ENCODE measurements around the gene TRAF3IP3. TPM values are rescaled to one million over a fixed set of nuclear protein-coding genes. Genes with fewer than 3 reads are reported as not detected.
A peak's percentile ranks its signal among the peaks of the same experiment; 100 is the strongest.

Gene TRAF3IP3
- polyA plus RNA-seq, 1 of the 3 experiments (the other 2 are of a cell fraction), result 0.31 TPM

DNA sequence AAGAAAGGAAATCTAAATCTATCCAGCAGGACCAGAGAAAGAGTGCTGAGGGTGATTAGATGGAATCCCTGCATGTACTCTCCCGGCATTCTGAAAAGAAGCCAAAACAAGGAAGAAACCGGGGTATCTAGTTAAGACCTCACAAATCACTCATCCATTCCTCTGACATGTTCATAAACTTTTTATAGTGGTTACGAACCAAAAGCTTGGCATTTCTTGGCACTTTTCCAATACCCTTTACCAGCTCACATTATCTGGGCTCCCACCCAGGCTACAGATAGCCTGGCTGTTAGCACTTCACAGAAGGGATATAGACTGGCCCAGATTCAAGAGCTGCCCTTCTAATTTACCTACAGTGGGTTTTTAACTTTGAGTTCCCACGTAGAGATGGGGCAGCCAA, 30.3 kb downstream of the TRAF3IP3 start:
- no peak overlapping the region for H3K27ac ChIP-seq (ENCODE audit: low read depth in 2 of 2, low read length in 1 of 2)
- H4K20me1 ChIP-seq (ENCODE audit: insufficient read depth), result no peaks in the 10 kb centered on the region
- H3F3A ChIP-seq (replicated peaks; ENCODE audit: insufficient read depth), result no peaks in the 10 kb centered on the region
- CTCF ChIA-PET, result interaction anchor here (1.0 to 1.8 kb wide), 3 partner anchors 12 to 42 kb away, joined by 4 to 6 read pairs (median 4); partner anchors contain the start of gene UTP25
- no peaks in the 10 kb centered on the region for H3K27me3 ChIP-seq (ENCODE audit: insufficient read depth)
- H3K36me3 ChIP-seq (replicated peaks in 1 of 2; ENCODE audit: control insufficient read depth in 1 of 2, insufficient read depth in 2 of 2, low read length in 1 of 2), result peaks cover 9 to 17% of the 10 kb centered on the region in 2 experiments
- no peak for TF ChIP-seq MEF2A (IDR thresholded peaks at IDR 0.05; ENCODE audit: borderline replicate concordance, low read depth)
- TF ChIP-seq GATA2 (CRISPR knock-in tag; IDR thresholded peaks at IDR 0.05), result no peak
- TF ChIP-seq RAD21 (IDR thresholded peaks at IDR 0.05; ENCODE audit: low read length), result no peak
- TF ChIP-seq, protein P1, sequence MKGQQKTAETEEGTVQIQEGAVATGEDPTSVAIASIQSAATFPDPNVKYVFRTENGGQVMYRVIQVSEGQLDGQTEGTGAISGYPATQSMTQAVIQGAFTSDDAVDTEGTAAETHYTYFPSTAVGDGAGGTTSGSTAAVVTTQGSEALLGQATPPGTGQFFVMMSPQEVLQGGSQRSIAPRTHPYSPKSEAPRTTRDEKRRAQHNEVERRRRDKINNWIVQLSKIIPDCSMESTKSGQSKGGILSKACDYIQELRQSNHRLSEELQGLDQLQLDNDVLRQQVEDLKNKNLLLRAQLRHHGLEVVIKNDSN (IDR thresholded peaks at IDR 0.05; ENCODE audit: borderline replicate concordance, low read depth), result no peak
- TF ChIP-seq, protein P2, sequence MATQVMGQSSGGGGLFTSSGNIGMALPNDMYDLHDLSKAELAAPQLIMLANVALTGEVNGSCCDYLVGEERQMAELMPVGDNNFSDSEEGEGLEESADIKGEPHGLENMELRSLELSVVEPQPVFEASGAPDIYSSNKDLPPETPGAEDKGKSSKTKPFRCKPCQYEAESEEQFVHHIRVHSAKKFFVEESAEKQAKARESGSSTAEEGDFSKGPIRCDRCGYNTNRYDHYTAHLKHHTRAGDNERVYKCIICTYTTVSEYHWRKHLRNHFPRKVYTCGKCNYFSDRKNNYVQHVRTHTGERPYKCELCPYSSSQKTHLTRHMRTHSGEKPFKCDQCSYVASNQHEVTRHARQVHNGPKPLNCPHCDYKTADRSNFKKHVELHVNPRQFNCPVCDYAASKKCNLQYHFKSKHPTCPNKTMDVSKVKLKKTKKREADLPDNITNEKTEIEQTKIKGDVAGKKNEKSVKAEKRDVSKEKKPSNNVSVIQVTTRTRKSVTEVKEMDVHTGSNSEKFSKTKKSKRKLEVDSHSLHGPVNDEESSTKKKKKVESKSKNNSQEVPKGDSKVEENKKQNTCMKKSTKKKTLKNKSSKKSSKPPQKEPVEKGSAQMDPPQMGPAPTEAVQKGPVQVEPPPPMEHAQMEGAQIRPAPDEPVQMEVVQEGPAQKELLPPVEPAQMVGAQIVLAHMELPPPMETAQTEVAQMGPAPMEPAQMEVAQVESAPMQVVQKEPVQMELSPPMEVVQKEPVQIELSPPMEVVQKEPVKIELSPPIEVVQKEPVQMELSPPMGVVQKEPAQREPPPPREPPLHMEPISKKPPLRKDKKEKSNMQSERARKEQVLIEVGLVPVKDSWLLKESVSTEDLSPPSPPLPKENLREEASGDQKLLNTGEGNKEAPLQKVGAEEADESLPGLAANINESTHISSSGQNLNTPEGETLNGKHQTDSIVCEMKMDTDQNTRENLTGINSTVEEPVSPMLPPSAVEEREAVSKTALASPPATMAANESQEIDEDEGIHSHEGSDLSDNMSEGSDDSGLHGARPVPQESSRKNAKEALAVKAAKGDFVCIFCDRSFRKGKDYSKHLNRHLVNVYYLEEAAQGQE (IDR thresholded peaks at IDR 0.05; ENCODE audit: low read depth, low read length), result no peak
- no peak for TF ChIP-seq MXI1 (IDR thresholded peaks at IDR 0.05; ENCODE audit: low read depth, low read length)
- TF ChIP-seq TEAD4 (IDR thresholded peaks at IDR 0.05; ENCODE audit: borderline replicate concordance, insufficient read depth), result no peak
- TF ChIP-seq TCF12 (IDR thresholded peaks at IDR 0.05), result no peak
- TF ChIP-seq NFIC (IDR thresholded peaks at IDR 0.05; ENCODE audit: borderline replicate concordance), result no peak
- no peaks in the 10 kb centered on the region for H3K9me2 ChIP-seq
- no peak overlapping the region for H3K4me2 ChIP-seq
- 57% methylated on average over 4 of the region's 4 CpGs for WGBS (ENCODE audit: low lambda C conversion rate)
- DNase-seq, result no peak
- POLR2A ChIA-PET, result no interaction called here
- H3K9me3 ChIP-seq, result no peaks in the 10 kb centered on the region
- H2AFZ ChIP-seq (ENCODE audit: low read depth), result no peak overlapping the region
- no peak overlapping the region for H3K4me3 ChIP-seq (ENCODE audit: low read depth in 2 of 2, low read length in 1 of 2)
- H3K79me2 ChIP-seq (ENCODE audit: insufficient read depth), result peaks cover 24% of the 10 kb centered on the region
- H3K9ac ChIP-seq, result no peak overlapping the region
- peaks cover 15 to 18% of the 10 kb centered on the region in 2 experiments; a peak in 3 of 4 replicates for H3K4me1 ChIP-seq (ENCODE audit: control insufficient read depth in 1 of 2, insufficient read depth in 2 of 2, low read depth in 1 of 2, low read length in 1 of 2)

DNA sequence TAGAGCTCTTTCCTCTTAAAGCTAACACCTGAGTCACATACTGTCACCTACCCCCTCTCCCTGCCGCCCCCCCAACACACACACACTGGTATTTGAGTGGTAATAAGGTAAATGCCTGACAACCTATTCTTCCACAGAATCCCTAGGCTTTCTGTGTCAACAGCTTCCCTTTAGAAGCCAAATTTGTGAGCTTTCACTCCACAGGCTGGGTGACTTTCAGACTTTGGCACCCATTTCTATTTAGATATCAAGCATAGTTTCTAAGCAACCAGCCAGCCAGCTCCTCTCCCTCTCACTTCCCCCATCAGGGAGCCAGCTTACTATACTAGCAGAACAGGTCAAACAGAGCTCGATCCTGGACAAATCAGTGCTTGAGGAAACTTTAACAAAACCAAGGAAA, 31.7 kb downstream of the TRAF3IP3 start:
- TF ChIP-seq JUND (IDR thresholded peaks at IDR 0.05) (no peak), RFX5 (IDR thresholded peaks at IDR 0.05; ENCODE audit: low read length) (no peak), SIN3A (IDR thresholded peaks at IDR 0.05; ENCODE audit: borderline replicate concordance, low read depth, low read length) (no peak), RAD21 (IDR thresholded peaks at IDR 0.05; ENCODE audit: low read length) (no peak), SMC3 (IDR thresholded peaks at IDR 0.05; ENCODE audit: low read depth, low read length) (no peak), TEAD4 (IDR thresholded peaks at IDR 0.05; ENCODE audit: borderline replicate concordance, insufficient read depth) (no peak)
- H3K79me2 ChIP-seq (ENCODE audit: insufficient read depth), result peaks cover 18% of the 10 kb centered on the region

More for the DNA sequence above, 31.7 kb downstream of the TRAF3IP3 start:
- H3K4me2 ChIP-seq, result peak overlapping the region; percentile 17; the same call in 1 of the 2 replicates
- 23% methylated on average over 2 of the region's 2 CpGs for WGBS (ENCODE audit: low lambda C conversion rate)
- H3K9ac ChIP-seq, result peak overlapping the region; percentile 32
- peaks cover 2% of the 10 kb centered on the region for H3F3A ChIP-seq (replicated peaks; ENCODE audit: insufficient read depth)
- no peak for DNase-seq
- ChIA-PET CTCF (interaction anchor here (1.4 to 1.8 kb wide), 2 partner anchors 10 to 36 kb away, joined by 3 to 4 read pairs; no protein-coding TSS in a partner anchor), POLR2A (interaction anchor here (1.5 kb wide), 1 partner anchor 14 kb away, joined by 4 read pairs; no protein-coding TSS in a partner anchor)
- no peaks in the 10 kb centered on the region for H4K20me1 ChIP-seq (ENCODE audit: insufficient read depth)
- H2AFZ ChIP-seq (ENCODE audit: low read depth), result peak overlapping the region; percentile 48; the same call in 1 of the 2 replicates
- H3K4me1 ChIP-seq (ENCODE audit: control insufficient read depth in 1 of 2, insufficient read depth in 2 of 2, low read depth in 1 of 2, low read length in 1 of 2), result peaks cover 15 to 18% of the 10 kb centered on the region in 2 experiments; a peak in 3 of 4 replicates
- H3K4me3 ChIP-seq (ENCODE audit: low read depth in 2 of 2, low read length in 1 of 2), result no peak overlapping the region
- no peaks in the 10 kb centered on the region for H3K27me3 ChIP-seq (ENCODE audit: insufficient read depth)
- peak overlapping the region in 1 of 2 experiments; percentile 74; a peak in 2 of 4 replicates for H3K27ac ChIP-seq (ENCODE audit: low read depth in 2 of 2, low read length in 1 of 2)
- no peaks in the 10 kb centered on the region for H3K9me3 ChIP-seq
- H3K36me3 ChIP-seq (replicated peaks in 1 of 2; ENCODE audit: control insufficient read depth in 1 of 2, insufficient read depth in 2 of 2, low read length in 1 of 2), result peaks cover 4 to 5% of the 10 kb centered on the region in 2 experiments
- no peaks in the 10 kb centered on the region for H3K9me2 ChIP-seq

All from SK-N-SH (cell line).